Colonic mucosa (tissue), 4 donors: ENCODE results near the gene TRPM3. TPM values are rescaled to one million over a fixed set of nuclear protein-coding genes. Genes with fewer than 3 reads are reported as not detected.

Source experiments
- DNase-seq: peaks from one replicate; pipeline ENCODE4 v3.0.0-alpha.2; 2020
- H3K27ac ChIP-seq: fragments of 200-600 bp; one replicate; pipeline ENCODE4 v1.8.0; 2021
- H3K27me3 ChIP-seq: fragments of 200-600 bp; one replicate; pipeline ENCODE4 v1.8.0; 2021
- H3K36me3 ChIP-seq: fragments of 200-600 bp; one replicate; pipeline ENCODE4 v1.8.0; 2021
- H3K4me1 ChIP-seq: fragments of 200-600 bp; one replicate; pipeline ENCODE4 v1.8.0; 2021; ENCODE audit warnings: mild to moderate bottlenecking
- H3K4me3 ChIP-seq: fragments of 200-600 bp; one replicate; pipeline ENCODE4 v1.8.0; 2021
- H3K9ac ChIP-seq, 2 donors: one replicate each; pipeline ENCODE4 v1.7.0; 2013; ENCODE audit warnings: control low read depth in 2 of 2, low read depth in 2 of 2, low read length in 2 of 2
- H3K9me3 ChIP-seq: fragments of 200-600 bp; one replicate; pipeline ENCODE4 v1.8.0; 2021
- CTCF ChIP-seq: fragments of 200-600 bp; IDR thresholded peaks from one replicate; pipeline ENCODE4 v1.8.0; 2022; ENCODE audit warnings: antibody characterized with exemption, mild to moderate bottlenecking
- intact Hi-C: fragments of 100-400 bp; cut with DNase I; formaldehyde crosslinking; loops from one replicate; pipeline ENCODE4 v1.14.1; 2022
- total RNA-seq, 2 donors: library from RNA; stranded (reverse); fragmentation: NEBNext Ultra II Directional in 1 of 2; extraction: Animal tissue kit (Norgen Biotek cat#: 25700) in 1 of 2; gene quantifications; one replicate each; pipeline ENCODE4 v1.2.1, GENCODE V29; 2021
- donor health status: healthy.
- donor health status: DM: no; HTN: no; CAD: no.
- donor health status: DM: no; HTN: no; CAD: no.

Gene TRPM3
- total RNA-seq, 2 donors from 2014 or later: 0.32 to 0.35 TPM

GRCh38 chr9:70506159-70506558 lies 615.3 kb downstream of the TRPM3 start:
- H3K36me3 ChIP-seq: no peaks in the 10 kb centered on the region
- H3K9ac ChIP-seq: no peak overlapping the region
- no peaks in the 10 kb centered on the region for H3K27me3 ChIP-seq
- TF ChIP-seq CTCF: no peak
- no peak overlapping the region for H3K4me3 ChIP-seq
- H3K27ac ChIP-seq: no peak overlapping the region
- no peaks in the 10 kb centered on the region for H3K9me3 ChIP-seq
- no peak for DNase-seq
- H3K4me1 ChIP-seq: no peaks in the 10 kb centered on the region
- intact Hi-C loops: no loop called here

GRCh38 chr9:70504834-70505233 lies 616.6 kb downstream of the TRPM3 start:
- no peaks in the 10 kb centered on the region for H3K36me3 ChIP-seq
- no peaks in the 10 kb centered on the region for H3K27me3 ChIP-seq
- intact Hi-C loops: no loop called here
- H3K9ac ChIP-seq: no peak overlapping the region
- no peaks in the 10 kb centered on the region for H3K4me1 ChIP-seq
- no peak overlapping the region for H3K4me3 ChIP-seq
- no peak for DNase-seq
- TF ChIP-seq CTCF: no peak
- no peak overlapping the region for H3K27ac ChIP-seq
- no peaks in the 10 kb centered on the region for H3K9me3 ChIP-seq

- H3K9ac ChIP-seq: no peak overlapping the region
- DNase-seq: no peak
- H3K9me3 ChIP-seq: no peaks in the 10 kb centered on the region
- no peaks in the 10 kb centered on the region for H3K36me3 ChIP-seq
- H3K27me3 ChIP-seq: no peaks in the 10 kb centered on the region
- no peaks in the 10 kb centered on the region for H3K4me1 ChIP-seq
- intact Hi-C loops: no loop called here
- no peak for TF ChIP-seq CTCF
- no peak overlapping the region for H3K27ac ChIP-seq
- H3K4me3 ChIP-seq: no peak overlapping the region
Observed at GRCh38 chr9:70502690-70503089, 618.7 kb downstream of the TRPM3 start.

GRCh38 chr9:70500793-70501192 lies 620.6 kb downstream of the TRPM3 start:
- no peaks in the 10 kb centered on the region for H3K36me3 ChIP-seq
- H3K27me3 ChIP-seq: no peaks in the 10 kb centered on the region
- intact Hi-C loops: no loop called here
- no peak overlapping the region for H3K27ac ChIP-seq
- no peaks in the 10 kb centered on the region for H3K9me3 ChIP-seq
- no peak for DNase-seq
- H3K4me3 ChIP-seq: no peak overlapping the region
- H3K4me1 ChIP-seq: no peaks in the 10 kb centered on the region
- no peak for TF ChIP-seq CTCF
- no peak overlapping the region for H3K9ac ChIP-seq

- Histone ChIP-seq H3K9ac (no peak overlapping the region), H3K4me3 (no peak overlapping the region), H3K4me1 (no peaks in the 10 kb centered on the region), H3K36me3 (no peaks in the 10 kb centered on the region), H3K27me3 (no peaks in the 10 kb centered on the region), H3K9me3 (no peaks in the 10 kb centered on the region), H3K27ac (no peak overlapping the region)
- TF ChIP-seq CTCF: no peak
- intact Hi-C loops: no loop called here
- no peak for DNase-seq
Observed at GRCh38 chr9:70499621-70500020, 621.8 kb downstream of the TRPM3 start.

- Histone ChIP-seq H3K27me3 (no peaks in the 10 kb centered on the region), H3K36me3 (no peaks in the 10 kb centered on the region), H3K9me3 (no peaks in the 10 kb centered on the region), H3K9ac (no peak overlapping the region), H3K27ac (no peak overlapping the region), H3K4me3 (no peak overlapping the region), H3K4me1 (no peaks in the 10 kb centered on the region)
- intact Hi-C loops: no loop called here
- no peak for DNase-seq
- TF ChIP-seq CTCF: no peak
Observed at GRCh38 chr9:70498866-70499265, 622.6 kb downstream of the TRPM3 start.
